OCI-LY7 (cell line): ENCODE data around the gene MGST3. TPM values are rescaled to one million over a fixed set of nuclear protein-coding genes. Genes with fewer than 3 reads are reported as not detected.
A peak's percentile ranks its signal among the peaks of the same experiment; 100 is the strongest.

Experiments
- BruUV-seq: library from RNA; stranded (reverse); fragments of 400-500 nt; replicated peaks from 2 replicates; lab custom pipeline; 2021; lab: Mats Ljungman, UMichigan
- CTCF ChIA-PET: fragments of 300-600 bp; sonication (Branson Sonifier 250); formaldehyde crosslinking; loops from one replicate; lab custom pipeline; 2022; ENCODE audit warnings: antibody characterized with exemption; ENCODE audit not compliant: unreplicated experiment; lab: Charles Lee
- POLR2A ChIA-PET: fragments of 300-600 bp; sonication (Branson Sonifier 250); formaldehyde crosslinking; loops from one replicate; lab custom pipeline; 2022; ENCODE audit warnings: antibody characterized with exemption; lab: Charles Lee
- DNase-seq: peaks from one replicate; pipeline ENCODE4 v3.0.0-alpha.2; 2015; ENCODE audit warnings: low spot score
- H2AFZ ChIP-seq: fragments of 200-600 bp; sonication (generic), shearing (Covaris generic); 2 replicates; pipeline ENCODE4 v1.6.1; 2014; ENCODE audit warnings: mild to moderate bottlenecking, antibody characterized with exemption, low read length, moderate library complexity
- H3K27ac ChIP-seq: fragments of 200-600 bp; sonication (generic); 2 replicates; pipeline ENCODE4 v1.5.1; 2014; ENCODE audit warnings: mixed run types, low read depth, mild to moderate bottlenecking, moderate library complexity, low read length, inconsistent platforms; ENCODE audit not compliant: poor library complexity, severe bottlenecking
- H3K36me3 ChIP-seq: fragments of 200-600 bp; sonication (generic); 2 replicates; pipeline ENCODE4 v1.6.1; 2014; ENCODE audit warnings: mild to moderate bottlenecking, antibody characterized with exemption, low read length, moderate library complexity, mixed read lengths; ENCODE audit not compliant: insufficient read depth
- H3K4me1 ChIP-seq: fragments of 200-600 bp; sonication (generic); 2 replicates; pipeline ENCODE4 v1.5.1; 2014; ENCODE audit warnings: mild to moderate bottlenecking, low read length; ENCODE audit not compliant: insufficient read depth, poor library complexity, severe bottlenecking
- H3K4me2 ChIP-seq: fragments of 200-600 bp; sonication (generic); 2 replicates; pipeline ENCODE4 v1.6.1; 2014; ENCODE audit warnings: mild to moderate bottlenecking, low read length
- H3K4me3 ChIP-seq: fragments of 200-600 bp; sonication (generic); 2 replicates; pipeline ENCODE4 v1.5.1; 2014; ENCODE audit warnings: mild to moderate bottlenecking, low read depth, low read length; ENCODE audit not compliant: poor library complexity, severe bottlenecking
- H3K79me2 ChIP-seq: fragments of 200-600 bp; sonication (generic); 2 replicates; pipeline ENCODE4 v1.6.1; 2016; ENCODE audit warnings: low read depth, mild to moderate bottlenecking, low read length, moderate library complexity, mixed read lengths; ENCODE audit not compliant: insufficient read depth
- H3K9me2 ChIP-seq: fragments of 200-600 bp; sonication (generic); 2 replicates; pipeline ENCODE4 v1.6.1; 2016; ENCODE audit warnings: mild to moderate bottlenecking, low read length, mixed read lengths; ENCODE audit not compliant: insufficient read depth
- H3K9me3 ChIP-seq: fragments of 200-600 bp; sonication (generic); 2 replicates; pipeline ENCODE4 v1.6.1; 2014; ENCODE audit warnings: mild to moderate bottlenecking, mixed run types, low read length, mixed read lengths
- H4K20me1 ChIP-seq: fragments of 200-600 bp; sonication (generic); 2 replicates; pipeline ENCODE4 v1.6.1; 2014; ENCODE audit warnings: mild to moderate bottlenecking, antibody characterized with exemption, low read length, moderate library complexity, mixed read lengths; ENCODE audit not compliant: insufficient read depth
- EZH2phosphoT487 ChIP-seq: fragments of 200-600 bp; sonication (generic); IDR thresholded peaks from 2 replicates; pipeline ENCODE4 v1.6.1; 2018; ENCODE audit warnings: low read depth, borderline replicate concordance, mild to moderate bottlenecking, mixed run types, antibody characterized with exemption, low read length, moderate library complexity, mixed read lengths
- intact Hi-C: fragments of 100-400 bp; cut with micrococcal nuclease; formaldehyde crosslinking; loops from one replicate; pipeline ENCODE4 v1.10.0; 2022; ENCODE audit not compliant: unreplicated experiment
- total RNA-seq, 2 experiments: library from RNA; depleted of rRNA in 1 of 2; stranded (reverse); fragments of >200 nt in 1 of 2; shearing (Covaris generic) in 1 of 2; gene quantifications; 2 replicates each; pipeline ENCODE4 v1.2.3, GENCODE V29; 2014 to 2022
- TF ChIP-seq, protein P1 (sequence below): fragments of 200-600 bp; sonication (generic); conservative IDR thresholded peaks from 2 replicates; pipeline ENCODE4 v1.5.1; 2014; ENCODE audit warnings: mild to moderate bottlenecking, antibody characterized with exemption, low read length, moderate library complexity, mixed read lengths

Gene MGST3
- total RNA-seq, 2 experiments from 2014 or later = 115 to 127 TPM

DNA sequence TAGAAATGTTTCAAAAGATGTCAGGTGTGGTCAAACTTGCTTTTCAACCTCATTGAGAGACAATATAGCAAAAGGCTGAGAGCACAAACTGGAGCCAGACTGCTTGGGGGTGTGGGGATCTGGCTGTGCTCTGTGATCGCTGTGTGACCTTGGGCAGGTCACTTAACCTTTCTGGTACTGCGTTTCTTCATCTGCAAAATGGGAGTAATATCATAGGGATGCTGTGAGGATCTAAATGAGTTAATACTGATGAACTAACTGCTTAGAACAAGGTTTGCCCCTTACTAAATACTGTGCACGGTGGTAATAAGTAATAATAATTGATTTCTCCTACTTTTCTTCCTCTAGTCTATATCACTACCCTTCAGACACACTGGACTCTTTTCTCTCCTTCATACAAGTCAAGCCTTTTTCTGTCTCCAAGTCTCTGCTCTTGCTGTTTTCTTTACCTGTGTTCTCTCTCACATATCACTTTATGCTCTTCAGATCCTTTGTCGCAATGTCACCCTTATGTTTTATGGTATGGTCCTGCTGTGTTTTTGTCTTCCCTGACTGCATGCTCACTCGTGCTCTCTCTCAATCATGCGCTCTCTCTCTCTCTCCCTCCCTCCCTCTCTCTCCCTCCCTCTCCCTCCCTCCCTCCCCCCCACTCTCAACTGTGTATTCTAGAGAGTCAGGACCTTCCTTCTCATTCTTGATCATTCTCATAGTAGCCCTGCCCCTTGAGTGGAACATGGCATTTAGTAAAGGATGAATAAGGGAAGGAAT, 3.3 kb downstream of the MGST3 start:
- H2AFZ ChIP-seq = no peak overlapping the region
- intact Hi-C loops = loop anchor here (10.0 kb wide), 1 partner anchor 130 kb away; the partner anchor contains the start of gene TMCO1
- H3K9me2 ChIP-seq = no peaks in the 10 kb centered on the region
- peaks cover 42% of the 10 kb centered on the region for H3K79me2 ChIP-seq
- H3K9me3 ChIP-seq = no peaks in the 10 kb centered on the region
- no peaks in the 10 kb centered on the region for H4K20me1 ChIP-seq
- CTCF ChIA-PET = no interaction called here
- no TSS peak for BruUV-seq
- POLR2A ChIA-PET = interaction anchor here (1.3 to 1.5 kb wide), 2 partner anchors 11 to 34 kb away, joined by 3 to 4 read pairs; no protein-coding TSS in a partner anchor
- peaks cover 19% of the 10 kb centered on the region; the same call in 1 of the 2 replicates for H3K36me3 ChIP-seq
- peak overlapping the region; percentile 85 for H3K27ac ChIP-seq
- peak overlapping the region; percentile 58 for H3K4me3 ChIP-seq
- H3K4me2 ChIP-seq = peak overlapping the region; percentile 82
- peak; percentile 23 for DNase-seq
- peaks cover 68% of the 10 kb centered on the region for H3K4me1 ChIP-seq
- TF ChIP-seq, protein P1, sequence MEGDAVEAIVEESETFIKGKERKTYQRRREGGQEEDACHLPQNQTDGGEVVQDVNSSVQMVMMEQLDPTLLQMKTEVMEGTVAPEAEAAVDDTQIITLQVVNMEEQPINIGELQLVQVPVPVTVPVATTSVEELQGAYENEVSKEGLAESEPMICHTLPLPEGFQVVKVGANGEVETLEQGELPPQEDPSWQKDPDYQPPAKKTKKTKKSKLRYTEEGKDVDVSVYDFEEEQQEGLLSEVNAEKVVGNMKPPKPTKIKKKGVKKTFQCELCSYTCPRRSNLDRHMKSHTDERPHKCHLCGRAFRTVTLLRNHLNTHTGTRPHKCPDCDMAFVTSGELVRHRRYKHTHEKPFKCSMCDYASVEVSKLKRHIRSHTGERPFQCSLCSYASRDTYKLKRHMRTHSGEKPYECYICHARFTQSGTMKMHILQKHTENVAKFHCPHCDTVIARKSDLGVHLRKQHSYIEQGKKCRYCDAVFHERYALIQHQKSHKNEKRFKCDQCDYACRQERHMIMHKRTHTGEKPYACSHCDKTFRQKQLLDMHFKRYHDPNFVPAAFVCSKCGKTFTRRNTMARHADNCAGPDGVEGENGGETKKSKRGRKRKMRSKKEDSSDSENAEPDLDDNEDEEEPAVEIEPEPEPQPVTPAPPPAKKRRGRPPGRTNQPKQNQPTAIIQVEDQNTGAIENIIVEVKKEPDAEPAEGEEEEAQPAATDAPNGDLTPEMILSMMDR = no peak
- no peak for TF ChIP-seq EZH2phosphoT487

DNA sequence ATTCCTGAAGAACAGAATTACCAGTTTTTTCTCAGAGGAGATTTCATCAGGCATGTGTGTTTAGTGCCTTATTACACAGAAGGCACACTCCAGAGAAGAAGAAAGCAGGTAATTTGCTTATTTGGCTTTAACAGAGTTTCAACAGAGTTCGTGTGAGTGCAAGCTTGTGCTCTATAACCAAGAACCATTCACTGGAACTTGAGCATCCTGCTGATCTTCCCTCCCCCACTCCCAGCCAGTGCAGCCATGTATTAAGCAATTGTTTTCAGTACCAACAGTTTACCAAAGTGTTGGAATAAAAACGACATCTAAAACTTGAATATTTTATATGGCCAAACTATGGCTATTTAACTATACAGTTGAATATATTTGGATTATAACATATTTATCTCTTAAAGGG, 4.3 kb downstream of the MGST3 start:
- H4K20me1 ChIP-seq = no peaks in the 10 kb centered on the region
- CTCF ChIA-PET = no interaction called here
- peak; percentile 68 for DNase-seq
- H2AFZ ChIP-seq = peak overlapping the region; percentile 57; the same call in 1 of the 2 replicates
- TF ChIP-seq EZH2phosphoT487 = no peak
- TF ChIP-seq, protein P1 = no peak
- peak overlapping the region; percentile 82 for H3K4me2 ChIP-seq
- intact Hi-C loops = loop anchor here (10.0 kb wide), 1 partner anchor 129 kb away; the partner anchor contains the start of gene TMCO1
- peaks cover 60% of the 10 kb centered on the region for H3K4me1 ChIP-seq
- POLR2A ChIA-PET = interaction anchor here (0.6 to 1.5 kb wide), 4 partner anchors 10 to 220 kb away, joined by 3 to 4 read pairs (median 4); partner anchors contain the start of gene ALDH9A1
- H3K4me3 ChIP-seq = peak overlapping the region; percentile 58
- H3K9me2 ChIP-seq = no peaks in the 10 kb centered on the region
- H3K79me2 ChIP-seq = peaks cover 42% of the 10 kb centered on the region
- no TSS peak for BruUV-seq
- H3K27ac ChIP-seq = peak overlapping the region; percentile 85
- peaks cover 24% of the 10 kb centered on the region; the same call in 1 of the 2 replicates for H3K36me3 ChIP-seq
- no peaks in the 10 kb centered on the region for H3K9me3 ChIP-seq
